Heart left ventricle (tissue), 16 donors: ENCODE data around the gene SGSH. TPM values are rescaled to one million over a fixed set of nuclear protein-coding genes. Genes with fewer than 3 reads are reported as not detected.

Experiments used
- ATAC-seq, 4 donors: fragments of 200-7000 bp; cut with Tn5 transposase; one replicate each; pipeline ENCODE4 v1.9.1; 2020 to 2022; ENCODE audit warnings: moderate library complexity in 4 of 4, mild to moderate bottlenecking in 3 of 4, moderate number of reproducible peaks in 1 of 4
- DNase-seq, 5 donors: peaks; one replicate each; pipeline ENCODE4 v3.0.0-alpha.2; 2020
- H3K27ac ChIP-seq, 12 donors: fragments of 200-600 bp; sonication (generic) in 4 of 12; one replicate each; pipeline versions ENCODE4 v1.5.0 to v1.8.0; 2016 to 2022; ENCODE audit warnings: mild to moderate bottlenecking in 2 of 12
- H3K27me3 ChIP-seq, 9 donors: fragments of 200-600 bp; sonication (generic) in 2 of 9; one replicate each; pipeline versions ENCODE4 v1.5.1 to v1.8.0; 2016 to 2022; ENCODE audit warnings: mild to moderate bottlenecking in 3 of 9
- H3K36me3 ChIP-seq, 9 donors: fragments of 200-600 bp; sonication (generic) in 2 of 9; one replicate each; pipeline versions ENCODE4 v1.5.0 to v1.8.0; 2018 to 2022; ENCODE audit warnings: mild to moderate bottlenecking in 2 of 9
- H3K4me1 ChIP-seq, 12 donors: fragments of 200-600 bp; sonication (generic) in 4 of 12; one replicate each; pipeline versions ENCODE4 v1.5.0 to v1.8.0; 2016 to 2022; ENCODE audit warnings: mild to moderate bottlenecking in 3 of 12
- H3K4me3 ChIP-seq, 12 donors: fragments of 200-600 bp; sonication (generic) in 4 of 12; one replicate each; pipeline versions ENCODE4 v1.5.0 to v1.8.0; 2017 to 2022; ENCODE audit warnings: mild to moderate bottlenecking in 9 of 12, moderate library complexity in 4 of 12
- H3K9me3 ChIP-seq, 12 donors: fragments of 200-600 bp; sonication (generic) in 4 of 12; one replicate each; pipeline versions ENCODE4 v1.5.0 to v1.8.0; 2016 to 2022; ENCODE audit warnings: mild to moderate bottlenecking in 1 of 12
- CTCF ChIP-seq, 12 donors: fragments of 200-600 bp; sonication (generic) in 4 of 12; IDR thresholded peaks; one replicate each; pipeline versions ENCODE4 v1.5.0 to v1.8.0; 2018 to 2022; ENCODE audit warnings: antibody characterized with exemption in 12 of 12, mild to moderate bottlenecking in 5 of 12
- POLR2A ChIP-seq, 2 donors: fragments of 450-650 bp; IDR thresholded peaks; one replicate each; pipeline ENCODE4 v1.6.1; 2017; ENCODE audit warnings: antibody characterized with exemption in 2 of 2, mild to moderate bottlenecking in 2 of 2, moderate library complexity in 2 of 2
- WGBS, 4 donors: extraction: QIAGEN DNeasy Blood & Tissue Kit in 2 of 4; methylation state at CpG; one replicate each; pipeline versions ENCODE4 v1.1.5 to v1.1.7; 2013 to 2018; 5-methylcytosine and 5-hydroxymethylcytosine counted together
- intact Hi-C, 10 donors: fragments of 100-400 bp; cut with DNase I; formaldehyde crosslinking; loops; one replicate each; pipeline versions ENCODE4 v1.11.1 to v1.14.2; 2022
- polyA plus RNA-seq, 2 donors: library from polyadenylated mRNA; stranded (reverse); fragments of 200-250 nt; gene quantifications; one replicate each; pipeline ENCODE4 v1.2.3, GENCODE V29; 2013
- total RNA-seq, 9 donors: library from RNA; depleted of rRNA in 2 of 9; stranded (reverse); fragments of >200 nt in 2 of 9; fragmentation: NEBNext Ultra II Directional in 3 of 9; extraction: Animal tissue kit (Norgen Biotek cat#: 25700) in 3 of 9; gene quantifications; one replicate each; pipeline versions ENCODE4 v1.1.0 to v1.2.4, GENCODE V29; 2016 to 2023
- donor health status: ischemic (EF 13 %, LVEDD 7.1; RV severe dilation, severe dysfunction).
- donor health status: healthy with polysubstance abuse.
- donor health status: DM: no; HTN: yes; CAD: no.
- donor health status: DM: no; HTN: no; CAD: no.
- donor health status: ischemic (EF 25% LVEDD 6.9; RV normal size, moderate dysfunction).
- donor health status: ischemic (EF 25% LVEDD 5.7; RV mildly dilated, moderate dysfunction).
- donor health status: healthy.
- donor health status: DM: yes; HTN: yes; CAD: no.
- donor health status: ischemic (EF 35%, LVEDD 5.7; RV mildly dilated, moderate dysfunction).
- donor health status: nonischemic (EF 11% LVEDD 7.7; RV severe dilation, severe dysfunction).
- donor health status: DM: yes; HTN: yes; CAD: no.
- donor health status: PGD.
- donor health status: ischemic (EF 29% LVEDD 5.4; RV normal size, mild dysfunction).
- donor health status: nonischemic (EF 23%, LVEDD 6.1; RV moderate dilation, normal function).

The SGSH gene
- total and polyA plus RNA-seq, 11 donors, result 6.4 to 27.0 (median 13.4) TPM

- H3K4me1 ChIP-seq, result peaks cover 0 to 27% (median 0%) of the 10 kb centered on the region in 12 donors
- DNase-seq, result peak in 1 of 5 donors; percentile 48
- peak in 3 of 4 donors; percentile 65 to 76 (median 73) for ATAC-seq
- H3K4me3 ChIP-seq, result no peak overlapping the region
- no peaks in the 10 kb centered on the region for H3K27me3 ChIP-seq
- peak; percentile 23 to 49 (median 32) for TF ChIP-seq CTCF (IDR thresholded peaks at IDR 0.05)
- TF ChIP-seq POLR2A (IDR thresholded peaks at IDR 0.05), result no peak
- no peak overlapping the region for H3K27ac ChIP-seq
- H3K9me3 ChIP-seq, result no peaks in the 10 kb centered on the region
- intact Hi-C loops, result loop anchor here in 1 of 10 donors (10.0 kb wide), 1 partner anchor 248 kb away; no protein-coding TSS in a partner anchor
- H3K36me3 ChIP-seq, result peaks cover 0 to 50% (median 11%) of the 10 kb centered on the region in 9 donors
- 63 to 78% (median 64%) methylated on average over 13 of the region's 13 CpGs for WGBS, 4 donors
Measured at GRCh38 chr17:80252871-80253270, 32.7 kb upstream of the SGSH start.

- Histone ChIP-seq H3K36me3 (peaks cover 0 to 57% (median 12%) of the 10 kb centered on the region in 9 donors), H3K4me1 (peaks cover 0 to 27% (median 0%) of the 10 kb centered on the region in 12 donors), H3K9me3 (no peaks in the 10 kb centered on the region), H3K27ac (no peak overlapping the region), H3K4me3 (no peak overlapping the region), H3K27me3 (no peaks in the 10 kb centered on the region)
- intact Hi-C loops, result loop anchor here in 1 of 10 donors (10.0 kb wide), 1 partner anchor 247 kb away; no protein-coding TSS in a partner anchor
- TF ChIP-seq POLR2A (IDR thresholded peaks at IDR 0.05), result no peak
- no peak for TF ChIP-seq CTCF (IDR thresholded peaks at IDR 0.05)
- no peak for DNase-seq
- ATAC-seq, result no peak
- 91 to 94% (median 94%) methylated on average over 11 of the region's 11 CpGs for WGBS, 4 donors
Measured at GRCh38 chr17:80251966-80252365, 31.8 kb upstream of the SGSH start.

- H3K27me3 ChIP-seq, result no peaks in the 10 kb centered on the region
- peaks cover 0 to 79% (median 28%) of the 10 kb centered on the region in 9 donors for H3K36me3 ChIP-seq
- H3K4me3 ChIP-seq, result no peak overlapping the region
- H3K27ac ChIP-seq, result no peak overlapping the region
- no peaks in the 10 kb centered on the region for H3K9me3 ChIP-seq
- no peak for DNase-seq
- H3K4me1 ChIP-seq, result peaks cover 0 to 6% (median 0%) of the 10 kb centered on the region in 12 donors
- intact Hi-C loops, result no loop called here
- TF ChIP-seq POLR2A (IDR thresholded peaks at IDR 0.05) (no peak), CTCF (IDR thresholded peaks at IDR 0.05) (no peak)
- 92 to 96% (median 93%) methylated on average over 14 to 26 of the region's 26 CpGs for WGBS, 4 donors
- ATAC-seq, result no peak
Measured at GRCh38 chr17:80248894-80249710, 29.0 kb upstream of the SGSH start.
